HCT116 (cell line): ENCODE data around the gene ARID3A.

Experiments
- CTCF ChIP-seq, 3 experiments: fragments of 200-600 bp in 1 of 3; sonication (generic) in 1 of 3; IDR thresholded peaks in 2 of 3; conservative IDR thresholded peaks in 1 of 3; 2 replicates each; pipeline ENCODE4 v1.5.1; 2012 to 2017; ENCODE audit warnings: low read depth in 2 of 3, low read length in 2 of 3, antibody characterized with exemption in 1 of 3, borderline replicate concordance in 1 of 3, control low read depth in 1 of 3, mild to moderate bottlenecking in 1 of 3, mixed read lengths in 1 of 3, mixed run types in 1 of 3, moderate library complexity in 1 of 3; ENCODE audit not compliant: insufficient read depth in 1 of 3
- EGR1 ChIP-seq: IDR thresholded peaks from 2 replicates; pipeline ENCODE4 v1.6.1; 2012; ENCODE audit warnings: low read depth

GRCh38 chr19:991174-991931 is 65.5 kb downstream of the ARID3A start:
- TF ChIP-seq CTCF (IDR thresholded peaks at IDR 0.05 in 2 of 3, conservative IDR thresholded peaks at IDR 0.05 in 1 of 3; ENCODE audit: borderline replicate concordance in 1 of 3, insufficient read depth in 1 of 3, low read depth in 2 of 3, low read length in 2 of 3) (no peak), EGR1 (no peak)
